Superior temporal gyrus (tissue), 1 donor: Measurements from ENCODE around the gene NAT8L.

Experiments used
- DNase-seq: peaks from one replicate; pipeline ENCODE4 v3.0.0-alpha.2; 2016; ENCODE audit errors: extremely low spot score

The NAT8L gene

GRCh38 chr4:2045518-2045951 lies 13.6 kb upstream of the NAT8L start:
- DNase-seq = no peak

GRCh38 chr4:2046031-2046961 lies 12.8 kb upstream of the NAT8L start:
- no peak for DNase-seq

- DNase-seq = no peak
Observed at GRCh38 chr4:2047031-2047660, 12.0 kb upstream of the NAT8L start.

DNA sequence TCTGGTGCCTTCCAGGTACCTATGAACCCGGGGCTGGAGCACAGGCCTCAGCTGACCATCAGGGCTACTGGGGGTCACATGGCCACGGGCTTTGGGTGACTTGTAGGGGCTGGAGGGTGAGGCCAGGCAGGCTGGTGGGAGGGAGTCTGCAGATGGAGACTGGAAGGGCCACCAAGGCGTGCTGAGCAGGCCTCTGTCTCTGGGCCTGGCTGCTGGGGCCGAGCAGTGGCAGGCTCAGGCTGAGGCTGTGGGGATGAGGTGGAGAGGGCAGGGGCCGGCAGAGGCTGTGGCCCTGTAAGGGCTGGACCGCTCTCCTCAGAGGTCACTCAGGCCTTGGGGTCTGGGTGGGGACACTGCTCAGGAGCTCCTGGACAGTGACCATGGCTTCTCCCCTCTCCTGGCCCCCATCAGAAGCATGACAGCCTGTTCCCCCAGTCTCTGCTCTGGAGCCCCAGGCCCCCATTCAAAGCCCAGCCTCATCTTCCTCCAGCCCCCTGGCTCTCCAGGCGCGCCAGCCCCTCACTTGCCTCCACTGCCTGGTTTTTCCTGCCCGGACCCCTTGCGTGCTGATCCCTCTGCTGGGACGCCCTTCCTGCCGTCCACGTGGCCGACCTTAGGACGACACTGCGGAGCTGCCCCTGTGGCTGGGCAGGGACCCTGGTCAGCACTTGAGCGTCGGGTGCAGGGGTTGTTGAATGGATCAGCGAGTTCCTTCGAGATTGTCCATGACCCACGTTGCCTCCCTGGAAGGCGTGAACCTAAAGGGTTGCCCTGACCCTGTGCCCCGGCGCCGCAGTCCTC lies 11.1 kb upstream of the NAT8L start:
- no peak for DNase-seq

DNA sequence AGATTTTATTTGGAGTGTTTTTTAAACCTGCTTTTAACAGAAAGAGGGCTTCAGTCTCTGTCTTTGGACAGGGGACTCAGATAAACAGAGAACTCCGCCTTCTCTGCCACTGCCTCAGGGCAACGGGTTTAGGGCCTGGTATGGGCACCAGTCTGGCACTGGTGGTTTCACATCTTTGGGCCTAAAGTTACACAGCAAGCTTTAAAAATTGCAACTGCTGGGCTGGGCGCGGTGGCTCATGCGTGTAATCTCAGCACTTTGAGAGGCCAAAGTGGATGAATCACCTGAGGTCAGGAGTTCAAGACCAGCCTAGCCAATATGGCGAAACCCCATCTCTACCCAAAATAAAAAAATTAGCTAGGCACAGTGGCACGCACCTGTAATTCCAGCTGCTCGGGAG lies 10.3 kb upstream of the NAT8L start:
- no peak for DNase-seq

- no peak for DNase-seq
Observed at GRCh38 chr4:2049381-2049780, 9.7 kb upstream of the NAT8L start.

DNA sequence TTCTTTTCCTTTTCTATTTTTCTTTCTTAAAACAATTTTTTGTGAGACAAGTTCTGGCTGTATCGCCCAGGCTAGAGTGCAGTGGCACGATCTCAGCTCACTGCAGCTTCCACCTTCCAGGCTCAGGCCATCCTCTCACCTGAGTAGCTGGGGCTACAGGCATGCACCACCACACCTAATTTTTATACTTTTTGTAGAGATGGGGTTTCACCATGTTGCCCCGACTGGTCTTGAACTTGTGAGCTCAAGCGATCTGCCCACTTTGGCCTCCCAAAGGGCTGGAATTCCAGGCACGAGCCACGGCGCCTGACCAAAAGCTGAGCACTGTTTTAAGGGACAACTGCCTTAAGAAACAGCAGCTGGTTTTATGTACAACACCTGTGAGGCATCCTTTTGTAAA lies 9.3 kb upstream of the NAT8L start:
- DNase-seq = no peak

DNA sequence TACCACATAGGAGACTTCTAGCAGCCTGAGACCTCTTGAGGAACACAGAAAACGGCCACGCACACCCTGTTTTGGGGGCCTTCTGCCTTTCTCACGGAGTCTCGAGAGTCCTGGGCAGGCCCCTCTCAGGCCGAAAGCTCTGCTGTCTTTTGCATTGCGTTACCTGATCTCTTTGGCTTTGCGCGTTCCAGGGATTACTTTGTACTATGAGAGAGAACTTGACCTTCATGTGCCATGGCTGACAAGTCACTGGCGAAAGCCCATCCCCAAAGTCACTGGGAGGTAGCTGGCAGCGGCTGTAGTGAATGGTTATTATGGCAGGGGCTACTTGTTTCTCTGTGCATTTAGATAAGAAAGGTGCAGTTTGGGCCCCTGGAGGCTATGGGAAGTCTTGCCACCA lies 8.0 kb upstream of the NAT8L start:
- DNase-seq = no peak

GRCh38 chr4:2054217-2054616 lies 4.9 kb upstream of the NAT8L start:
- no peak for DNase-seq

- DNase-seq = no peak
Observed at GRCh38 chr4:2057382-2058065, 1.6 kb upstream of the NAT8L start.

GRCh38 chr4:2058264-2059045 lies 672 bp upstream of the NAT8L start:
- DNase-seq = no peak

- DNase-seq = no peak
Observed at GRCh38 chr4:2059726-2060602, 837 bp downstream of the NAT8L start.

GRCh38 chr4:2060611-2061185 lies 1.6 kb downstream of the NAT8L start:
- no peak for DNase-seq

GRCh38 chr4:2061186-2062131 lies 2.3 kb downstream of the NAT8L start:
- no peak for DNase-seq

DNA sequence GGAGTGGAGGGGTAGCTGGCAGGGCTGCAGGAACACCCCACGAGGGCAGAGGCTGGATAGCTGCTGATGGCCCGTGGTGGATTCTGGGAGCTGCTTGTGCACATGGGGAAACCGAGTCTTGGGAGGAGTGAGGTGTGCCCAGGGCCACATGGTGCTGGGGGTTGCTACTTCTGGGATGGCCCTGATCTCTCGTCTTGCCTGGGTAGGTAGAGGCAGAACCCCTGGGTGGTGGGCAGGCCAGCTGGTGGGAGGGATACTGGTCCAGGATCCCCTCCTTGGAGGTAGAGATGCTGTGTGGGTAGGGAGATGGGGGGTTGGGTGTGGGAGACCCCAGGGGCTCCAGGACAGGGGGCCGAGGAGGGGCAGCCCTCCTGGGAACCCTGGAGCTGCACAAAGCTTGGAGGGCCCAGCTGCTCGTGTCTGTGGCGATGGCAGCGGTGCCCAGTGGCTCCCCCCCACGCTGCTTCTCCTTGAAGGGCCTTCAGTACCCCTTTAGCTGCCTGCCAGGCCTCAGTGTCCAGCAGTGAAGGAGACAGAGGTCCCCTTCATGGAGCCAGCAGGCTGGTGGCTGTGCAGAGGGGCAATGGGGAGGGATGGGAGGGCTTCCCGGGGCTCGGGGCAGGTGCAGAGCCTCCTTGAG lies 3.2 kb downstream of the NAT8L start:
- no peak for DNase-seq

DNA sequence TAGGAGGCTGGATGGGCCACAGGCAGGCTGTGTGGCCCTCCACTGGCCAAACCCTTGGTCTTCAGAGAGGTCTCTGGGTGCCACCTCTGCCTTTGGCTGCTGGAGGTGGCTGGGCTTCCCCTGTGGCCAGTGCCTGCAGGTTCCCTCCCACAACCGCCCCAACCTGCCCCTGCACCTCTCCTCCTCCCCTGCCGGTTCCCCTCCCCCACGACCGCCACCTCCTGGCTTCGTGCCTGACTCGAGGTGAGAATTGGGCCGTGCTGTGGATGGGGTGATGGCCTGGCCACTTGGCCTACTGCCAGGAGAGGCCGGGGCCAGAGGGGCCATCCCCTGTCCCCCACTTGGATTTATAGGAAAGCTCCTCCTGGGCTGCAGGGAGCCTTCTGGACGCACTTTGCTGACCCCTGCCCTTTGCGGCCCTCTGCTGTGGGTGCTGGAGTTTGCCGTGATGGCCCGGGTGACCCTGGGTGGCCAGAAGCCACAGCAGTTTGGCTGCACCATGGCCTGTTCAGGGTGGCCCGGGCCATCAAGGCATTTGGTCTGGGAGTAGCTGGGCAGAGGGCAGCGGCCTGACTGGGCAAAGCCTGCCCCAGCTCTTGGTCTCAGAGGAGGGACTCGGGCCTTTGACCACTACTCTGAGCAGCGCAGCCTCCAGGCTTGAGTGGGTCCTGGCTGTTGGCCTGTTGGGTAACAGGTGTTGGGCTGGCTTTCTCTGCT lies 3.8 kb downstream of the NAT8L start:
- no peak for DNase-seq

DNA sequence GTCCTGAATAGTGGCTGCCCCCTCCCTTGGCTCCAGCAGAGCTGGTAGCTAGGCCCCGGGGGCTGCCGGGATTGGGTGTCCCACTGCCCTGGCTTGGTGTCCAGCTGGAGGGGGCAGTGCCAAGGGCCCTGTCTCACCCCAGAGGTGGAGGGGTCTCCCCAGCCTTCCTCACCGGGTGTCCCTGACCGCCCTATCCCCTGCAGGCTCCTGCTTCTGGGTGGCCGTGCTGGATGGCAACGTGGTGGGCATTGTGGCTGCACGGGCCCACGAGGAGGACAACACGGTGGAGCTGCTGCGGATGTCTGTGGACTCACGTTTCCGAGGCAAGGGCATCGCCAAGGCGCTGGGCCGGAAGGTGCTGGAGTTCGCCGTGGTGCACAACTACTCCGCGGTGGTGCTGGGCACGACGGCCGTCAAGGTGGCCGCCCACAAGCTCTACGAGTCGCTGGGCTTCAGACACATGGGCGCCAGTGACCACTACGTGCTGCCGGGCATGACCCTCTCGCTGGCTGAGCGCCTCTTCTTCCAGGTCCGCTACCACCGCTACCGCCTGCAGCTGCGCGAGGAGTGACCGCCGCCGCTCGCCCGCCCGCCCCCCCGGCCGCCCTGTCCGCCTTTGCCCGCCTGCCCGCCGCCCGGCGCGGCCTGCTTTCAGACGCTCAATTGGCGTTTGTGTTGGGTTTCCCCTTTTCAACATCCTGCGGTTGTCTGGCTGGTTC lies 4.6 kb downstream of the NAT8L start:
- DNase-seq = no peak
